GM10266 (cell line): Measurements from ENCODE around the gene CPO.
A peak's percentile ranks its signal among the peaks of the same experiment; 100 is the strongest.

Experiments used
- DNase-seq: peaks from one replicate; pipeline ENCODE4 v3.0.0; 2012; ENCODE audit errors: extremely low spot score
- TF ChIP-seq, protein P1 (sequence below): IDR thresholded peaks from 2 replicates; pipeline ENCODE4 v1.5.1; 2012; ENCODE audit warnings: mild to moderate bottlenecking, low read depth; ENCODE audit not compliant: control insufficient read depth, insufficient read depth; ENCODE audit errors: missing control alignments

The CPO gene

GRCh38 chr2:206989311-206989710 lies 50.0 kb downstream of the CPO start:
- TF ChIP-seq, protein P1, sequence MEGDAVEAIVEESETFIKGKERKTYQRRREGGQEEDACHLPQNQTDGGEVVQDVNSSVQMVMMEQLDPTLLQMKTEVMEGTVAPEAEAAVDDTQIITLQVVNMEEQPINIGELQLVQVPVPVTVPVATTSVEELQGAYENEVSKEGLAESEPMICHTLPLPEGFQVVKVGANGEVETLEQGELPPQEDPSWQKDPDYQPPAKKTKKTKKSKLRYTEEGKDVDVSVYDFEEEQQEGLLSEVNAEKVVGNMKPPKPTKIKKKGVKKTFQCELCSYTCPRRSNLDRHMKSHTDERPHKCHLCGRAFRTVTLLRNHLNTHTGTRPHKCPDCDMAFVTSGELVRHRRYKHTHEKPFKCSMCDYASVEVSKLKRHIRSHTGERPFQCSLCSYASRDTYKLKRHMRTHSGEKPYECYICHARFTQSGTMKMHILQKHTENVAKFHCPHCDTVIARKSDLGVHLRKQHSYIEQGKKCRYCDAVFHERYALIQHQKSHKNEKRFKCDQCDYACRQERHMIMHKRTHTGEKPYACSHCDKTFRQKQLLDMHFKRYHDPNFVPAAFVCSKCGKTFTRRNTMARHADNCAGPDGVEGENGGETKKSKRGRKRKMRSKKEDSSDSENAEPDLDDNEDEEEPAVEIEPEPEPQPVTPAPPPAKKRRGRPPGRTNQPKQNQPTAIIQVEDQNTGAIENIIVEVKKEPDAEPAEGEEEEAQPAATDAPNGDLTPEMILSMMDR: peak; percentile 81
- DNase-seq: peak; percentile 47

DNA sequence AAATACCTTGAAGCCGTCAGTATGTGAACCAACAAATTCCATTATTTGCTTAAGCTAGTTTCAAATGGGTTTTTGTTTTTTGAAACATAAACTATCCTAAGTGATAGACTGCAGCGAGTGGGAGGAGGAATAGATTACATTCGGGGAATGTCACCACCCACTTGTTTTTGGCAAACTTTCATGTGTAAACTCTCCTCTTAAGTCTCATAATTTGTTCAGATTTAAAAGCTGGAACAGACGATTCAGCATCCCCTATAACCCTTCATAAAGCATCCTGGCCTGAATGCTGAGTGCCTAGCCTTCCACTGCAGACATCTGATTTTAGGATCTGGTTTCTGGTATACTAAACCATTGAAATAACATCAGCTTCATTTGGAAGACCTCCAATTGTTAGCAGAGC lies 51.0 kb downstream of the CPO start:
- DNase-seq: no peak
- TF ChIP-seq, protein P1: no peak

DNA sequence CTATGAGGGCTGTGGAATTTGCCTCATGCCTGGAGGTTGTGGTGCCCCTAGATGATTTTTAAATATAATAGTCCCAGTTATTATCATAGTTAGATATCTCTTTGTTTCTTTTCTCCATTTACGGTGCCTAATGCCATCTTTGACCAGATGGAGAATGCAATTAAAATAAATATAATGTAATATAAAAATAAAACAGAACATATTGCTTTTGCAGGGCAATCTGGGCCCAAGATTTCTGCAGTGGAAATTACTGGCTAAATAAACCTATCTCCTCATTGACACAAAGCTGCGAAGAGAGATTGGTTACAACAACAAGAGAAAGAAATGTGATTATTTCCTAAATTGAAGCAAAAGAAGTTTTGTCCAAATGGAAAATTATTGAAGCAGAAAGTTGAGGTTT lies 51.8 kb downstream of the CPO start:
- no peak for DNase-seq
- TF ChIP-seq, protein P1: no peak

DNA sequence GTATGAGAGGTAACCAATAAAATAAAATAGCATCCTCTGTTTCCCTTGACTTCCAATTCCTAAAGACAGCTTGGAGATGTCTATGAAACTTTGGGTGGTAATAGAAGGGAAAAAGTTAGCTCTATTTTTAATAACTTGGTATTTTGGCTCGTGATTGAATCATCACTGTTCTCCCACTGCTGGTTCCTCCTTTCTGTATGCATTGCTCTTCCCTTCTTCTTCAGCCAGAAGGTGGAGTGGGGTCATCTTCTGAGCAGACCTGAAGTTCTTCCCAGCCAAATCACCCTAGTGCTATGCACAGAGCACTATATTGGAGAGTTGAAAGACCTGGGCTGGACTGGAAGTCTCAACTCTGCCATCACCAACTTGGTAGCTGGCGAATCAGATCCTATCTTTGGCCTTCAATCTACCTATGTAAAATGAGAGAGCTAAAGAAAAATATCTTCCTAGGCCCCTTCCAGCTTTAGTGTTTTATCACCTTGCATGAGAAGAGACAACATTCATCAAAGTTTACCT lies 54.1 kb downstream of the CPO start:
- no peak for DNase-seq
- TF ChIP-seq, protein P1: no peak

- TF ChIP-seq, protein P1: no peak
- DNase-seq: no peak
These were observed 54.6 kb downstream of the CPO start for GRCh38 chr2:206993964-206994363.

DNA sequence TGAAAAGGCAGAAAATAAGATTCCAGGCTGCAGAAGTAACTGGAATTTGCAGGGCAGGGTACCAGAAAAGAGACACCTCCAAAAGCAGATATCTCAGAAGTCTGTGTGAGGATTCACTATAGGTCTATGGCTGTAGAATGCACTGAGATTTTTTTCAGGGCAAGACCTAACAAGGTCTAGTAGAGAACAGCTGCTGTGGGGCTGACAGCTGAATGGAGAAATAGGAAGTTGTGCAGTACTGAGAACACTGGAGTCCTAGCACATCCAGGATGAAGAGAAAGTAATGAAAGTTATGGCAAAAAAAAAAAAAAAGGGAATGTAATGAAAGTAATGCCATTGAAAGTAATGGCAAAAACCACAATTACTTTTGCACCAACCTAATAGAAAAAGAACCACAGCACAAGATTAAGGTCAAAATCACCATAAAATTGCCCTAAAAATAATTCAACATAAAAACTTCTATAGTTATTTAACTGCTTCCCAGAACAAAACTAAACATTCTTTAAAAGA lies 57.3 kb downstream of the CPO start:
- DNase-seq: no peak
- TF ChIP-seq, protein P1: no peak

GRCh38 chr2:207008105-207008990 lies 69.0 kb downstream of the CPO start:
- TF ChIP-seq, protein P1: no peak
- DNase-seq: no peak
